KMS-11 (cell line): ENCODE data around the gene SPPL2B.

Experiments
- H2AFZ ChIP-seq: fragments of 200-600 bp; sonication (generic); 2 replicates; pipeline ENCODE4 v1.6.1; 2016; ENCODE audit warnings: antibody characterized with exemption, mixed run types, low read depth
- H3K27ac ChIP-seq: fragments of 200-600 bp; sonication (generic); 2 replicates; pipeline ENCODE4 v1.6.1; 2016; ENCODE audit warnings: mild to moderate bottlenecking, mixed run types
- H3K27me3 ChIP-seq: fragments of 200-600 bp; sonication (generic); 2 replicates; pipeline ENCODE4 v1.6.1; 2017; ENCODE audit warnings: mild to moderate bottlenecking, low read depth, mixed run types, moderate library complexity; ENCODE audit not compliant: insufficient read depth
- H3K36me3 ChIP-seq: fragments of 200-600 bp; sonication (generic); 2 replicates; pipeline ENCODE4 v1.6.1; 2017; ENCODE audit warnings: mild to moderate bottlenecking, mixed run types; ENCODE audit not compliant: insufficient read depth
- H3K4me1 ChIP-seq: fragments of 200-600 bp; sonication (generic); 2 replicates; pipeline ENCODE4 v1.6.1; 2016; ENCODE audit warnings: mild to moderate bottlenecking, low read depth, mixed run types; ENCODE audit not compliant: poor library complexity, severe bottlenecking
- H3K4me2 ChIP-seq: fragments of 200-600 bp; sonication (generic); 2 replicates; pipeline ENCODE4 v1.7.0; 2016; ENCODE audit warnings: mild to moderate bottlenecking, mixed run types
- H3K4me3 ChIP-seq: fragments of 200-600 bp; sonication (generic); IDR thresholded peaks from 2 replicates; pipeline ENCODE4 v1.6.1; 2017; ENCODE audit warnings: low read depth, low read length, mixed read lengths; ENCODE audit not compliant: insufficient read depth
- H3K79me2 ChIP-seq: fragments of 200-600 bp; sonication (generic); 2 replicates; pipeline ENCODE4 v1.6.1; 2016; ENCODE audit warnings: low read depth, mixed run types; ENCODE audit not compliant: insufficient read depth
- H3K9ac ChIP-seq: fragments of 200-600 bp; sonication (generic); 2 replicates; pipeline ENCODE4 v1.6.1; 2016; ENCODE audit warnings: mild to moderate bottlenecking, mixed run types
- H4K20me1 ChIP-seq: fragments of 200-600 bp; sonication (generic); 2 replicates; pipeline ENCODE4 v1.6.1; 2016; ENCODE audit warnings: mild to moderate bottlenecking, mixed run types; ENCODE audit not compliant: insufficient read depth
- CTCF ChIP-seq: fragments of 200-600 bp; sonication (generic); conservative IDR thresholded peaks from 2 replicates; pipeline ENCODE4 v1.6.1; 2017; ENCODE audit warnings: low read depth, mild to moderate bottlenecking, antibody characterized with exemption, low read length, moderate library complexity, mixed read lengths

Gene SPPL2B

GRCh38 chr19:2330632-2331284, 2.3 kb downstream of the SPPL2B start:
- no peak for TF ChIP-seq CTCF
- H3K9ac ChIP-seq = no peak overlapping the region
- no peak overlapping the region for H3K4me2 ChIP-seq

GRCh38 chr19:2331601-2332246, 3.2 kb downstream of the SPPL2B start:
- H3K4me1 ChIP-seq = peaks cover 21% of the 10 kb centered on the region
- H3K27me3 ChIP-seq = no peaks in the 10 kb centered on the region
- H3K9ac ChIP-seq = no peak overlapping the region
- H2AFZ ChIP-seq = no peak overlapping the region
- no peak for TF ChIP-seq CTCF
- no peak overlapping the region for H3K4me2 ChIP-seq
- no peaks in the 10 kb centered on the region for H3K36me3 ChIP-seq
- H4K20me1 ChIP-seq = no peaks in the 10 kb centered on the region
- peaks cover 49% of the 10 kb centered on the region for H3K79me2 ChIP-seq
- H3K27ac ChIP-seq = no peak overlapping the region
- no peak overlapping the region for H3K4me3 ChIP-seq

More at GRCh38 chr19:2330632-2331284, 2.3 kb downstream of the SPPL2B start:
- H3K27ac ChIP-seq = no peak overlapping the region
- H3K36me3 ChIP-seq = no peaks in the 10 kb centered on the region
- peaks cover 24% of the 10 kb centered on the region for H3K4me1 ChIP-seq
- H2AFZ ChIP-seq = no peak overlapping the region
- H3K79me2 ChIP-seq = peaks cover 53% of the 10 kb centered on the region
- no peaks in the 10 kb centered on the region for H4K20me1 ChIP-seq
- H3K27me3 ChIP-seq = no peaks in the 10 kb centered on the region
- no peak overlapping the region for H3K4me3 ChIP-seq

GRCh38 chr19:2332341-2333026, 4.0 kb downstream of the SPPL2B start:
- Histone ChIP-seq H3K4me1 (peaks cover 13% of the 10 kb centered on the region), H2AFZ (no peak overlapping the region), H3K27ac (no peak overlapping the region), H3K27me3 (no peaks in the 10 kb centered on the region), H4K20me1 (no peaks in the 10 kb centered on the region), H3K9ac (no peak overlapping the region), H3K36me3 (no peaks in the 10 kb centered on the region), H3K4me2 (no peak overlapping the region), H3K4me3 (no peak overlapping the region), H3K79me2 (peaks cover 42% of the 10 kb centered on the region)
- TF ChIP-seq CTCF = no peak

- Histone ChIP-seq H3K9ac (no peak overlapping the region), H2AFZ (no peak overlapping the region), H3K27me3 (no peaks in the 10 kb centered on the region), H3K4me1 (peaks cover 10% of the 10 kb centered on the region), H3K36me3 (no peaks in the 10 kb centered on the region), H4K20me1 (no peaks in the 10 kb centered on the region), H3K79me2 (peaks cover 35% of the 10 kb centered on the region), H3K27ac (no peak overlapping the region), H3K4me3 (no peak overlapping the region), H3K4me2 (no peak overlapping the region)
- TF ChIP-seq CTCF = no peak
These were observed 4.7 kb downstream of the SPPL2B start for GRCh38 chr19:2333027-2333806.
